Stimulated activated CD4-positive, alpha-beta T cell treated with anti-CD3 and anti-CD28 coated beads, TNF-alpha, amount 100 ng/mL, for 4 hours (primary cell): ENCODE data around the gene NEGR1.

ENCODE experiments used
- DNase-seq, 3 experiments: peaks; one replicate each; pipeline ENCODE4 v3.0.0-alpha.2; 2020; ENCODE audit warnings: low read depth in 3 of 3

NEGR1 gene

GRCh38 chr1:71695084-71695483 lies 587.3 kb downstream of the NEGR1 start:
- DNase-seq = no peak

GRCh38 chr1:71693581-71693980 lies 588.8 kb downstream of the NEGR1 start:
- no peak for DNase-seq

DNA sequence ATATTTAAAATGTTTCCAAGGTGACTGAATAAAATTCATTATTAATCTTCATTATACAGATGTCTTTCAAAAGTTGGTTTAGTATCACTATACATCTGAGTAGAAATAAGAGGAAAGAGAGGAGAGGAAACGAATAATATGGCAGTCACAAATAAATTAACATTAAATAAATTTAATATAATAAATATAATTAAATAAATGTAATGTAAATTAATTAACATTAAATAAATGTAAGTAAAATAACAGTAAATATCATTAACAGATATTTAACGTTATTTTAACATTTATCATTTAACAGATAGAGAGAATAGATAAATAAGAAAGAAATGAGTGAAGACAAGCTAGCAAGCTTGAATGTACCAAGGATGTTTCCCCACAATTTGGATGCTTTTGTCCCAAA lies 592.7 kb downstream of the NEGR1 start:
- DNase-seq = no peak

DNA sequence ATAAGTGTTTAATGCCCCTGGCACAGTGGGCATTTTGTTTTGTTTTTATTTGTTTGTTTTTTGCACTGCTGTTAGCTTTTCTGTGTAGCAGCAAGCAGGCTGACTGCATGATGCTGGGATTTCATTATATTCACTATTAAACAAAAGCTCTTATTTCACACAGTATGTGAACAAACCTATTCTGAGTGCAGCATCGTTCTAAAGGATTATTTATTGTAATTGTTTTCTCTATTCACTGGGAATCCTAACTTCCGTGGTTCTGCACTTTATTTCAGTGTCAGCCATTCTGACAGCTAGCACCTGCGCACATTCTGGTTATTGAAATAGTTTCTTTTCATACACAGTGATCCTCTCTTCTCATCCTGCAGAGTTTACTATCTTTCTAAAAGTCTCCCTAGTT lies 595.0 kb downstream of the NEGR1 start:
- DNase-seq = no peak

DNA sequence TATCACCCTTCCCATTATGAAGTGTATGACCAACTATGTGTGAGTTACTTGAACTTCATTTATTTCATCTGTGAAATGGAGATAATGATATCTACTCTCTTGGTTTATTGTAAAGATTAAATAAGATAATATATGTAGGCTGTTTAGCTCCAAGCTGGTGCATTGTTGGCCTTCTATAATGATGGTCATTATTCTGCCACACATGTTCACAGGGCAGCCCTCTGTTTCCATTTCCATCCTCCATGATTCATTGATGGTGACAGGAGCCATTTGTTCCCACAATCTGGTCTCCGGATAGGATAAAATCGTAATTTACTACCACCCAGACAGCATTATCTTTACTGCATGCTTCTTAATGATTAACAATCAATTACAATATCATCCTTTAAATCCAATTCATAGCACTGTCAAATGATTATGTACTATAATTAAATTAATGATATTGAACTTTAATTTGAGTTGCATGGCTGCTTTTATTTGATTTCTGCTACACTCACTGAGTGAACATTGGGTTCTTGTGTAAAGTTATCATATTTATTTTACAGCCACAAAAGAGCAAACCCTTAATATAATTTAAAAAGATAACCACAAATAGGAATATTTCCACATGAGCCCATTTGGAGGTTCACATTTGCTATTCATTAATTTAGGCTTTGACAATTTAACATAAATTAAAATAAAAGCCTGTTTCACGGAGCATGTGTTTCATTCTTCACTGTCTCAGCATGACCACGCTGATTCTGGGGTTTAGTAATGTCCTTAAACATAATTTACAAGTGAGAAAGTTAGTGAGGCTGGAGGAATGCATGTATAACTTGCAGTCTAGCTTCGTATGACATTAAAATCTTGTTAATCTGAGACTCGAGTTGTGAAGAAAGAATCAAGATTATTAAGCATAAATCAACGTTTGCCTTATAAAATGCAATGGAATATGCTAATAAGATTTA lies 605.1 kb downstream of the NEGR1 start:
- DNase-seq = no peak

DNA sequence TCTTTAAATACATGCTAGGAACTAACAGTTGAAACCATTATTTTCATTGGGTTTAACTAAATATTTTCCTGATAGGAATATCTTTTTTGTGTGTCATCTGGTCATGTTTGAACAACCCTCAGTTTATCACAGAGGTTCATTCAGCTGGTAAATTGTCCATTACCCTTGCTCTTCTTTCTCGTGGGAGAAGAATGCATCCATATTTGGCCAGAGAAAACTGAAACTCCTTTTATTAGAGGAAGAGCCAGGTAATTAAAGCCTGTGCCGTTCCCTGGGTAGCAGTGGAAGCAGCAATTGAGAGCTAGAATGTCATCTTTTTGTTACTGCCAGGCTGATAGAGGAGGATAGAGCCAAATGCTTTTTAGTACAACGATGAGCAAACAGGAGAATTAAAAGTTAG lies 614.3 kb downstream of the NEGR1 start:
- DNase-seq = no peak

- no peak for DNase-seq
These were observed 615.1 kb downstream of the NEGR1 start for GRCh38 chr1:71667216-71667615.

- DNase-seq = no peak
These were observed 615.7 kb downstream of the NEGR1 start for GRCh38 chr1:71666609-71667008.

GRCh38 chr1:71660411-71660810 lies 621.9 kb downstream of the NEGR1 start:
- no peak for DNase-seq

DNA sequence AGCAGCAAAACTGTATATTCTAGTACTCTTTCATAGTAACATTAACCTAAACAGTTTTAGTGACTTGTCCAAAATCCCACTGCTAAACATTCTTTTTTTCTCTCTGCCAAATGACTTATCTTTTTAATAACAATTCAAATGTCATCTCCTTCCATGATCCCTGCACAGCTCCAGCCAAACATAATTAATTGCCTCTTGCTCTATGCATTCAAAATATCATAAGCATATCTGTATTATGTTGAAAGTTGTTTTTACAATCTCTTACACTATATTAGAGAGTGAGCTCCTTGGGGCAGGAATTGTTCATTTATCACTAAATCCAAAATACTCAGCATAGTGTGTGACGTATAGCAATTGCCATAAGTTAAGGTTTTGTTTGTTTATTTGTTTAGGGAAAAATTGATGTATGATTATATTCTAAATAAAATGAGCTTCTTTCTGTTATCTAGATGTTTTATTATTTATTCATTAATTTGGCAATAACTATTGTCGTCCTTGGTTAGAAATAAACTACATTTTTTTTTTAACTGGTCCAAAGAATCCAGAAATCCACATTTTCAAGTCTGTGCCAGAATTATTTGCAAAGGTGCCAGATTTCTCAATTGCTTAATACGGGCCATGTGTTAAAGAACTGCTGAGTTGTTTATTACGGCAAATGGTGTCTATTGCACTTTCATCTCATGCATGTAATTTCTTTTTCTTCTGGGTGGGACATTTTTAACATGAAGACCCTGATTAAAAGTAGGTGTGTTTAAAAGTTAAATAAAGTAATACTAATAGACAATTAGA lies 624.3 kb downstream of the NEGR1 start:
- DNase-seq = no peak

DNA sequence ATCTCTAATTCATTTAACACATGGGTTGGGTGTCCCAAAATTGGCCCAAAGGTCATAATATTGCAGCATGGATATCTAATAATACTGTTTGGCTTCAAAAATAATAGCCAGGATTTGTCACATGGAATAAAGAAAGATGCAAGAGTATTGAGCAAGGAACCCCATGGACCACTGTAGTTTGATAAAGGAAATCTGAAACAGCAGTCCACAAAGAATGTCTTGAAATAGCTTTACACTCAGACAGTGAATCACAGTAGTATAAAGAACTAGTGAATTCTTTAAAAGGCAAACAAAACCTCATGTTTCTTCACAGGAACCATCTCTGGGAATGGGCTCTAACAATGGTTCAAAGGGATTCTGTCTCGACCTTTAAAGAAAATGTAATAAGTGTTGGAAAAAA lies 625.4 kb downstream of the NEGR1 start:
- no peak for DNase-seq

- no peak for DNase-seq
These were observed 626.7 kb downstream of the NEGR1 start for GRCh38 chr1:71655604-71656003.

GRCh38 chr1:71653952-71654351 lies 628.4 kb downstream of the NEGR1 start:
- no peak for DNase-seq

DNA sequence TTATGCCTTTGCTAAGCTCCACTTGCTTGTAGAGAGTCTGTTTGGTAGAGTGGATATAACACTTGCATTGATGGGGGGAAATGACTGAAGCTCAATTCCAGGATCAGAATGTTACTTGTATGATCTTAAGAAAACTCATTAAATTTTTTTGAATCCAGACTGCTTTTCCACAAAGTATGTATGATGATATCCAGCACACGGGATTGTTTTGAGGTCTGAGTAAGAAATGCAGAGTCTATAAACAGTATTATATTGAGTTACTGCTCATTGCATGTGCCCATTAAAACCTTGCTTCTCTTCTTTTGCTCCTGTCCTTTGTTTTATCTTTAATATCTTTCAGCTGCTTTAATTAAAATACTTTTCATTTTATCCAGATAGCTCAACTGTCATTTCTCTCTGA lies 631.1 kb downstream of the NEGR1 start:
- no peak for DNase-seq

DNA sequence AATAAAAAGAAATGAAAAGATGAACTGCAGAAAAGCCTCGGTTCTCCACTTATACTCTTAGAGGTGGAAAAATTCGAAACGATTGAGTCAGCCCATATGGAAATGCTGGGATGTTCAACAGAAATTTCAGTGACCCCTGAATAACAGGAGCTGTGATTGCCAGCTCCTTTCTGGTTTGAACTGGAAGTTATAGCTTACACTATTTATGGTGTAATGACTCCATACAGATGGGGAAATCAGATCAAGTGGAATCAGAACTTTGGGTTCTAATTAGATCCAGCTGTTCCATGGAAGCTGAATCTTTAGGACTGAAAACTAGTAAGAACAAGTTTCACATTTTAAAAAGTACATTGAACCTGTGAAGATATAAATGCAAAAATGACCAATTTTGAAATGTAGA lies 632.2 kb downstream of the NEGR1 start:
- no peak for DNase-seq

GRCh38 chr1:71649608-71650007 lies 632.7 kb downstream of the NEGR1 start:
- DNase-seq = no peak

DNA sequence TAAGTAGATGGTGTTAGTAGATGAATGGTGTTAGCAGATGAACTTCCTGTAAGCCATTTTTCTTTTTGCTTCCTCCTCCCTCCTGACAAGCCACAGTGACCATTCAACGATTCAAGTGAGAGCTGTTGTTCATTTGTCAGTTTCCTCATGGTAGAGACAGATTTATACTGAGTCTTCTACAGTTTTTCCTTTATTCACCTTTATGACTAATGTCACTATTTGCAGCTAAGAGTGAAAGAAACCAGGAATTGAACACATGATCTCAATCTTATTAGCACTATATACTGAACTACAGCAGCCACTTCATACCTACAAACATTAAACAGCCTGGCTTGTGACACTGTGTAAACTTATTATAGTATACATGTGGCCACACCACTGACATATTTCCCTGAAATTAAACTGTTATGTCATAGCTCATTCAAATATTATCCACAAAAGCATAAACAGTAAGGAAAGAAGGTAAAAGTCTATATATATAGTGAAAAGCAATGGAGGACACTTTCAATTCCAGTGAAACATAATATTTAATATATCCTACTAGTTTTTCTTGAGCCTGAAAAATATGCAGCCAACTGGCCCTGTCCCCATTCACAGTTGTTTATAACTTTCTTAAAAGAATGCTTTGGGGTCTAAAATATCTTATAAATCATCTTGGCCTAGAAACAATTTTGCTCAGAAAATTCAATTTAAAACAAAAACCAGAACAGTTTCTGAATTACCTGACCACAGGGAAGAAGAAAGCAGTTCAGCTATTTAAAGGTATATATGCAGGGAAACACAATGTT lies 634.6 kb downstream of the NEGR1 start:
- no peak for DNase-seq

DNA sequence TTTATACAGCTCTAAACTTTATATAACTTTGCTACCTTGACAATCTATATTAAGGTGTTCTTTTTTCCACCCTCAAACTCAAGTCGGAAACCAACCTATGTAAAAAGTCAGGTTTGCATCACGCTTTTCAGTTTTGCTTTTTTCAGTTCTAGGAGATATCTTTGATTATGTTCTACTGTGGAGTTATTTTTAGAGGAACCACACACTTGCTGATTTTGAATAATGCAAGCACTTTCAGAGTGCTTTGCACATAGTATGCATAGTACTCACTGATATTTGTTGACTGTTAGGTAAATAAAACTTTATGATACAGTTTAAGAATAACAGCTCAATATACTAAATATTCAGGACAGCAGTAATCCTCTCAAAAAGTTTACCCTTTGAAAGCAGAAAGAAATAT lies 637.3 kb downstream of the NEGR1 start:
- DNase-seq = no peak

GRCh38 chr1:71641903-71642302 lies 640.4 kb downstream of the NEGR1 start:
- no peak for DNase-seq

GRCh38 chr1:71640998-71641397 lies 641.3 kb downstream of the NEGR1 start:
- DNase-seq = no peak

DNA sequence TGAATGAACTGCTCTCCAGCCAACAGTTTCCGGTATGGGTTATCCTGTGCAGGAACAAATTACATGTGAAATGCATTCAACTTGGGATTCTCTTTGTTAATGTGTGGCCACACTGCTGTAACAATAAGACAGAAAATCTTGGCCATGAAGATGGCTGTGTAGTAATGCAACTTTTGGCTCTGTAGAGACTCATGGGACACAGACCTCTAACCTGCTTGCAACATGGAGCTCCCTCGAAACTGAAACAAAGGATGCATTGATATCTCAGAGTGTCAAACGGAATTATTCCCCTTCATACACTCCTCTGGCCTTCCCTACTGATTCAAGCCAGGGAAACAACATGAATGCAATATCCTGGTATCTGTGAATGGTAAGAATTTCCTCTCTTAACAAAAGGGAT lies 642.2 kb downstream of the NEGR1 start:
- no peak for DNase-seq

GRCh38 chr1:71638081-71638766 lies 644.1 kb downstream of the NEGR1 start:
- no peak for DNase-seq
